Measurements from ENCODE around the gene GPR141.
A peak's percentile ranks its signal among the peaks of the same experiment; 100 is the strongest.

Gene GPR141

GRCh38 chr7:37683246-37684120, at the start of gene GPR141:
Gene GPR141, plus strand, starts transcription at chr7:37683766. Its CDS starts 56,628 bp downstream, at chr7:37740394.
- Mint-ChIP-seq H3K27ac (no peak within 1 kb of the TSS), H3K36me3 (no peaks in the 10 kb centered on the region), H3K4me1 (peaks cover 6% of the 10 kb centered on the region), H3K9me3 (no peaks in the 10 kb centered on the region), H3K4me3 (peak within 1 kb of the TSS; percentile 61)
- DNase-seq (ENCODE audit: low spot score in 2 of 2) (no peak), ATAC-seq (no peak)

GRCh38 chr7:37635346-37635745, 48.2 kb upstream of the GPR141 start:
- no peaks in the 10 kb centered on the region for H3K4me1 Mint-ChIP-seq
- ATAC-seq (no peak), DNase-seq (ENCODE audit: low spot score in 2 of 2) (no peak)
- no peak overlapping the region for H3K27ac Mint-ChIP-seq
- no peaks in the 10 kb centered on the region for H3K36me3 Mint-ChIP-seq
- no peak overlapping the region for H3K4me3 Mint-ChIP-seq
- peaks cover 11% of the 10 kb centered on the region for H3K9me3 Mint-ChIP-seq

GRCh38 chr7:37642028-37642540, 41.5 kb upstream of the GPR141 start:
- DNase-seq (ENCODE audit: low spot score in 2 of 2) (no peak), ATAC-seq (no peak)
- no peak overlapping the region for H3K27ac Mint-ChIP-seq
- H3K4me3 Mint-ChIP-seq: no peak overlapping the region
- no peaks in the 10 kb centered on the region for H3K36me3 Mint-ChIP-seq
- peaks cover 4% of the 10 kb centered on the region for H3K4me1 Mint-ChIP-seq
- H3K9me3 Mint-ChIP-seq: peaks cover 7% of the 10 kb centered on the region

GRCh38 chr7:37643876-37644275, 39.7 kb upstream of the GPR141 start:
- no peaks in the 10 kb centered on the region for H3K36me3 Mint-ChIP-seq

GRCh38 chr7:37645282-37646050, 38.1 kb upstream of the GPR141 start:
- H3K4me1 Mint-ChIP-seq: peaks cover 4% of the 10 kb centered on the region
- peak overlapping the region; percentile 79 for H3K27ac Mint-ChIP-seq
- ATAC-seq: peak; percentile 48
- H3K9me3 Mint-ChIP-seq: no peaks in the 10 kb centered on the region
- H3K4me3 Mint-ChIP-seq: peak overlapping the region; percentile 53
- DNase-seq (ENCODE audit: low spot score in 2 of 2): no peak
- no peaks in the 10 kb centered on the region for H3K36me3 Mint-ChIP-seq

More at GRCh38 chr7:37643876-37644275, 39.7 kb upstream of the GPR141 start:
- H3K27ac Mint-ChIP-seq: no peak overlapping the region
- no peak for ATAC-seq
- peaks cover 4% of the 10 kb centered on the region for H3K4me1 Mint-ChIP-seq
- H3K4me3 Mint-ChIP-seq: no peak overlapping the region
- DNase-seq (ENCODE audit: low spot score in 2 of 2): no peak
- H3K9me3 Mint-ChIP-seq: peaks cover 3% of the 10 kb centered on the region

GRCh38 chr7:37656913-37657530, 26.5 kb upstream of the GPR141 start:
- Mint-ChIP-seq H3K4me1 (peaks cover 13% of the 10 kb centered on the region), H3K9me3 (no peaks in the 10 kb centered on the region), H3K27ac (peak overlapping the region; percentile 23), H3K4me3 (peak overlapping the region; percentile 21), H3K36me3 (no peaks in the 10 kb centered on the region)
- ATAC-seq (peak; percentile 65), DNase-seq (ENCODE audit: low spot score in 2 of 2) (no peak)

GRCh38 chr7:37657816-37658215, 25.8 kb upstream of the GPR141 start:
- ATAC-seq (no peak), DNase-seq (ENCODE audit: low spot score in 2 of 2) (no peak)
- Mint-ChIP-seq H3K4me3 (peak overlapping the region; percentile 21), H3K36me3 (no peaks in the 10 kb centered on the region), H3K9me3 (no peaks in the 10 kb centered on the region), H3K4me1 (peaks cover 13% of the 10 kb centered on the region), H3K27ac (peak overlapping the region; percentile 23)

- ATAC-seq (no peak), DNase-seq (ENCODE audit: low spot score in 2 of 2) (no peak)
- H3K9me3 Mint-ChIP-seq: no peaks in the 10 kb centered on the region
- peaks cover 13% of the 10 kb centered on the region for H3K4me1 Mint-ChIP-seq
- H3K36me3 Mint-ChIP-seq: no peaks in the 10 kb centered on the region
- no peak overlapping the region for H3K4me3 Mint-ChIP-seq
- no peak overlapping the region for H3K27ac Mint-ChIP-seq
Observed at GRCh38 chr7:37659971-37660565, 23.5 kb upstream of the GPR141 start.

- Mint-ChIP-seq H3K27ac (no peak overlapping the region), H3K36me3 (no peaks in the 10 kb centered on the region), H3K9me3 (no peaks in the 10 kb centered on the region), H3K4me3 (no peak overlapping the region), H3K4me1 (peaks cover 13% of the 10 kb centered on the region)
- ATAC-seq (no peak), DNase-seq (ENCODE audit: low spot score in 2 of 2) (no peak)
Observed at GRCh38 chr7:37660614-37661013, 23.0 kb upstream of the GPR141 start.

GRCh38 chr7:37663693-37664092, 19.9 kb upstream of the GPR141 start:
- no peak overlapping the region for H3K27ac Mint-ChIP-seq
- H3K4me1 Mint-ChIP-seq: no peaks in the 10 kb centered on the region

GRCh38 chr7:37665352-37666022, 18.1 kb upstream of the GPR141 start:
- no peak for ATAC-seq
- no peak overlapping the region for H3K4me3 Mint-ChIP-seq
- H3K27ac Mint-ChIP-seq: no peak overlapping the region
- DNase-seq (ENCODE audit: low spot score in 2 of 2): no peak
- H3K36me3 Mint-ChIP-seq: no peaks in the 10 kb centered on the region
- no peaks in the 10 kb centered on the region for H3K4me1 Mint-ChIP-seq
- no peaks in the 10 kb centered on the region for H3K9me3 Mint-ChIP-seq

More at GRCh38 chr7:37663693-37664092, 19.9 kb upstream of the GPR141 start:
- Mint-ChIP-seq H3K9me3 (no peaks in the 10 kb centered on the region), H3K4me3 (no peak overlapping the region), H3K36me3 (no peaks in the 10 kb centered on the region)
- DNase-seq (ENCODE audit: low spot score in 2 of 2) (no peak), ATAC-seq (no peak)

GRCh38 chr7:37666026-37666799, 17.4 kb upstream of the GPR141 start:
- no peak for DNase-seq (ENCODE audit: low spot score in 2 of 2)
- H3K27ac Mint-ChIP-seq: no peak overlapping the region
- no peaks in the 10 kb centered on the region for H3K36me3 Mint-ChIP-seq
- H3K9me3 Mint-ChIP-seq: no peaks in the 10 kb centered on the region
- no peak overlapping the region for H3K4me3 Mint-ChIP-seq
- H3K4me1 Mint-ChIP-seq: no peaks in the 10 kb centered on the region
- ATAC-seq: no peak

GRCh38 chr7:37669818-37670217, 13.7 kb upstream of the GPR141 start:
- H3K27ac Mint-ChIP-seq: no peak overlapping the region
- H3K36me3 Mint-ChIP-seq: no peaks in the 10 kb centered on the region
- no peak overlapping the region for H3K4me3 Mint-ChIP-seq
- H3K4me1 Mint-ChIP-seq: no peaks in the 10 kb centered on the region
- ATAC-seq: no peak
- H3K9me3 Mint-ChIP-seq: no peaks in the 10 kb centered on the region
- no peak for DNase-seq (ENCODE audit: low spot score in 2 of 2)

GRCh38 chr7:37670436-37670835, 13.1 kb upstream of the GPR141 start:
- Mint-ChIP-seq H3K4me3 (no peak overlapping the region), H3K27ac (no peak overlapping the region), H3K36me3 (no peaks in the 10 kb centered on the region), H3K4me1 (no peaks in the 10 kb centered on the region), H3K9me3 (no peaks in the 10 kb centered on the region)
- DNase-seq (ENCODE audit: low spot score in 2 of 2) (no peak), ATAC-seq (no peak)

Measured in stimulated activated effector memory CD8-positive, alpha-beta T cell treated with anti-CD3 and anti-CD28 coated beads, Interleukin-12 subunit alpha, Interleukin-12 subunit beta, amount 100 ng/mL, for 72 hours (primary cell).